H7 (cell line): ENCODE measurements around the gene RIC8B. TPM values are rescaled to one million over a fixed set of nuclear protein-coding genes. Genes with fewer than 3 reads are reported as not detected.

Experiments used
- DNase-seq: peaks from one replicate; pipeline ENCODE4 v3.0.0; 2012
- H3K27me3 ChIP-seq: 2 replicates; pipeline ENCODE4 v1.6.0; 2011; ENCODE audit warnings: mild to moderate bottlenecking, low read length; ENCODE audit not compliant: control insufficient read depth, insufficient read depth
- H3K36me3 ChIP-seq: replicated peaks from 2 replicates; pipeline ENCODE4 v1.5.1; 2011; ENCODE audit warnings: low read length; ENCODE audit not compliant: control insufficient read depth, insufficient read depth
- H3K4me3 ChIP-seq: 2 replicates; pipeline ENCODE4 v1.5.1; 2011; ENCODE audit warnings: low read depth, mild to moderate bottlenecking, control low read depth, low read length, moderate library complexity; ENCODE audit not compliant: insufficient read depth
- total RNA-seq: library from RNA; depleted of rRNA; stranded (reverse); fragments of >200 nt; shearing (Covaris generic); gene quantifications from 2 replicates; pipeline ENCODE4 v1.2.3, GENCODE V29; 2014; rRNA removed

RIC8B gene
- total RNA-seq, 1 experiment from 2014 or later, result 10.7 TPM

- H3K27me3 ChIP-seq, result no peaks in the 10 kb centered on the region
- H3K4me3 ChIP-seq, result no peak overlapping the region
- no peaks in the 10 kb centered on the region for H3K36me3 ChIP-seq
- DNase-seq, result no peak
Observed at GRCh38 chr12:106926657-106927056, 152.2 kb downstream of the RIC8B start.

DNA sequence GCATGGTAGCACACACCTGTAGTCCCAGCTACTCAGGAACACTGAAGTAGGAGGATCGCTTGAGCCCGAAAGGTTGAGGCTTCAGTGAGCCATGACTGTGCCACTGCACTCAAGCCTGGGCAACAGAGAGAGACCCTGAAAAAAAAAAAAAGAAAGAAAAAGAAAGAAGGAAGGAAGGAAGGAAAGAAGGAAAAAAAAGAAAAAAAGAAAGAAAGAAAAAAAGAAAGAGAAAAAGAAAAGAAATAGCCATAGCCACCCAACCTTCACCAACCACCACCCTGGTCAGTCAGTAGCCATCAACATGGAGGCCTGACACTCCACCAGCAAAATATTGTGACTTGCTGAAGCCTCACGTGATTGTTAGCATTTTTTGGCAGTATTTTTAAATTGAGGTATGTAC lies 159.8 kb downstream of the RIC8B start:
- DNase-seq, result no peak
- no peak overlapping the region for H3K4me3 ChIP-seq
- no peaks in the 10 kb centered on the region for H3K27me3 ChIP-seq
- no peaks in the 10 kb centered on the region for H3K36me3 ChIP-seq

Other genes with a start within 250 kb of the RIC8B start
- gene RFX4, start 191.7 kb upstream of the RIC8B start, total RNA-seq, result 0.83 and 1.1 TPM in 2 replicates
- gene TMEM263, start 181.2 kb downstream of the RIC8B start, total RNA-seq, result 19.0 and 23.7 TPM in 2 replicates
- 6.5 and 11.5 TPM in 2 replicates for gene MTERF2, start 212.5 kb downstream of the RIC8B start, total RNA-seq